GM12874 (cell line): ENCODE data around the gene AFAP1.

ENCODE experiments used
- TF ChIP-seq, protein P1 (sequence below): IDR thresholded peaks from 2 replicates; pipeline ENCODE4 v1.5.1; 2011; ENCODE audit warnings: low read depth, mild to moderate bottlenecking, control low read depth, low read length, moderate library complexity; ENCODE audit not compliant: insufficient read depth

The AFAP1 gene

GRCh38 chr4:7867191-7867590 is 72.5 kb downstream of the AFAP1 start:
- TF ChIP-seq, protein P1, sequence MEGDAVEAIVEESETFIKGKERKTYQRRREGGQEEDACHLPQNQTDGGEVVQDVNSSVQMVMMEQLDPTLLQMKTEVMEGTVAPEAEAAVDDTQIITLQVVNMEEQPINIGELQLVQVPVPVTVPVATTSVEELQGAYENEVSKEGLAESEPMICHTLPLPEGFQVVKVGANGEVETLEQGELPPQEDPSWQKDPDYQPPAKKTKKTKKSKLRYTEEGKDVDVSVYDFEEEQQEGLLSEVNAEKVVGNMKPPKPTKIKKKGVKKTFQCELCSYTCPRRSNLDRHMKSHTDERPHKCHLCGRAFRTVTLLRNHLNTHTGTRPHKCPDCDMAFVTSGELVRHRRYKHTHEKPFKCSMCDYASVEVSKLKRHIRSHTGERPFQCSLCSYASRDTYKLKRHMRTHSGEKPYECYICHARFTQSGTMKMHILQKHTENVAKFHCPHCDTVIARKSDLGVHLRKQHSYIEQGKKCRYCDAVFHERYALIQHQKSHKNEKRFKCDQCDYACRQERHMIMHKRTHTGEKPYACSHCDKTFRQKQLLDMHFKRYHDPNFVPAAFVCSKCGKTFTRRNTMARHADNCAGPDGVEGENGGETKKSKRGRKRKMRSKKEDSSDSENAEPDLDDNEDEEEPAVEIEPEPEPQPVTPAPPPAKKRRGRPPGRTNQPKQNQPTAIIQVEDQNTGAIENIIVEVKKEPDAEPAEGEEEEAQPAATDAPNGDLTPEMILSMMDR, result no peak

DNA sequence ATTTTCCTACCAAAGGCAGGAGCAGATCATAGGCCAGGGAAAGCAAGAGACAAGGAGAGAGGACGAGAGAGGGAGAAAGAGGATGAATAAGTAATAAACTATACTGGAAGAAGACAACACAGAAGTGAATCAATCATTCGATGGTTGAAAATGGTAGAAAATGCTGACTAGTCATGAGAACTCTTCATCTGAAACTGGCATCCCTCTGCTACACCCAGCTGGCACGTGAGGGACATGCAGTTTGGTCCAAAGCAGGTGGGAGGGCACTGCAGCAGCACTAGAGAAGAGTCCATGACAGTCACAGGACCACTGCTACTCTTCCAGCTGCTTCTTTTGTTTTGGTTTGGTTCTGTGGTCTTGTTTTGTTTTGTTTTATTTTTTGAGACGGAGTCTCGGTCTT is 74.1 kb downstream of the AFAP1 start:
- TF ChIP-seq, protein P1, result no peak

GRCh38 chr4:7864685-7865084 is 75.0 kb downstream of the AFAP1 start:
- TF ChIP-seq, protein P1, result no peak

GRCh38 chr4:7863911-7864681 is 75.6 kb downstream of the AFAP1 start:
- TF ChIP-seq, protein P1, result no peak

DNA sequence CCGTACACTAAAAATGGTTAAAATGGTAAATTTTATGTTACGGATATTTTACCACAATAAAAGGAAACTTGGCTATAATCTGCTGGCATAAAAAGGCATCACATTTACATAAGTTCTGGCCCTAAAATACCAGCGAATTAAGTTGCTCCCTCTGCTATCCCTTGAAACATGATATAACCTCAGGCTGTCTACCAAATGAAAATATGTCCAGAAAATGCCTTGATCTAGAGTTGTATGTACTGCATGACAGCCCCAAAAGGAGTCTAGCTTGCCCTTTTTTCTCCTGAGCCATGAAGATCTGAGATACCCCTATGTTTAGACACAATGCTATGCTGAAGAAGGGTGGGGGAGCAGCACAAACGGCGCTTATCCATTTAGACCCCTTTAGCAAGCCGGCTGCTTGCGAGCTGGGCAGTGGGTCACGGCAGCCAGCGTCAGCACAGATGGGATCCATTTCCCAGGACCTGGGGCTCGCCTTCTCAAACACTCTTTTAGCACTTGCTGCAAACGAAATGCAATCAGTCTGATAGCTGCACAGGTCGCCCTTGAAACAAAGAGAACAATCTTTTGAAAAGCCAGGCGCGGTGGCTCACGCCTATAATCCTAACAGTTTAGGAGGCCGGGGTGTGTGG is 77.0 kb downstream of the AFAP1 start:
- TF ChIP-seq, protein P1, result no peak

DNA sequence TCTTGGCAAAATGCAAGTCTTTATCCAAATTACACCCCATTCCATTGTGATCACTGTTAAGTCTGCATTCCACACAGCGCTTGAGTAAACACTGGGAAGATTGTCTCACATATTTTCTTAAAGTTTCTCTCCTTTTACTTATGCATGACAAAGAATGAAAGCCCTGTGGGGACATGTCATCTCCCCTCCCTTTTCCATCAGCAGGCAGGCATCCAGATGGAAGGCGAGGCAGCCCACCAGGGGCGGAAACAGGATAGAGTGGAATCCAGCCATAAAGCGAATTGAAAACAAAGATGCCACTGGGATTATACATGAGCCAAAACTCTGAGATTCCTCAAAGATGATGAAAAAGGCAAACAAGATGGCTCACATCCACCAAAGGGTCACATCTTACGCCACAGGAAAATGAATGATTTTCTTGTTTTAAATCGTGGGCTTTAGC is 78.2 kb downstream of the AFAP1 start:
- TF ChIP-seq, protein P1, result no peak

DNA sequence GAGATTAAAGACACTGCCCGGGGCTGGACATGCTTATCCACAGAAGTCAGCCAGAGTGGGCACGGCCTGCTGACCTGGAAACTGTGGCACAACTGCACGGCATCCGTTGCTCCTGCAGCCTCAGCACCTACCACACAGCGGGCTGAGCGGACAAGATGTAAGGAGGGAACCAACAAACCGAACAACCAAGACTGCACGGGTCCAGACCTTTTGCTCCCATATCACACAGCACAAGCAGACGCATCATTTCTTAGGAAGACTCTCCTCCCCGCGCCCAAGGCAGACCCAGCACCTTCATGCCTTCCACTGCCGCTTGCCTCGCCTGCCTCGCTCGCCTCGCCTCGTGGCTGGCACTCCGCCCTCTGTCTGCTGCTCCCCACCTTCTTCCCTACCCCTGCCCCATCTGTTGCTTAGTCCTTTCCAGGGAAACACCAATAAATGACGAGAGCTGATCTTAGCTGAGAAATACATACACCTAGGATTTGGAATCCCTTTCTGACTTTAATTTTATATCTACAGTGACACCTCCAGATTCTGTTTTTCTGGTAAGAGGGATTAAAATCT is 79.0 kb downstream of the AFAP1 start:
- TF ChIP-seq, protein P1, result no peak
